GM23338 (cell line): ENCODE measurements around the gene MYO1D. TPM values are rescaled to one million over a fixed set of nuclear protein-coding genes. Genes with fewer than 3 reads are reported as not detected.
"Not testable (repeated sequence)": the region's sequence is repeated elsewhere in the genome, so short reads cannot be mapped to it uniquely, and the experiment has no call there.

ENCODE experiments used
- ATAC-seq: fragments of 200-7000 bp; cut with Tn5 transposase; 3 replicates; pipeline ENCODE4 v1.9.1; 2020
- DNase-seq: peaks from one replicate; pipeline ENCODE4 v3.0.0-alpha.2; 2015; ENCODE audit warnings: low spot score
- H2AFZ ChIP-seq: fragments of 200-600 bp; sonication (generic); 2 replicates; pipeline ENCODE4 v1.8.0; 2016; ENCODE audit warnings: antibody characterized with exemption, mild to moderate bottlenecking, moderate library complexity
- H3F3A ChIP-seq: fragments of 200-600 bp; sonication (generic); replicated peaks from 2 replicates; pipeline ENCODE4 v1.8.0; 2017; ENCODE audit warnings: antibody characterized with exemption, mixed run types, low read depth
- H3K27ac ChIP-seq: fragments of 200-600 bp; sonication (generic); 2 replicates; pipeline ENCODE4 v1.6.1; 2016; ENCODE audit warnings: low read depth
- H3K27me3 ChIP-seq: fragments of 200-600 bp; sonication (generic); 2 replicates; pipeline ENCODE4 v1.8.0; 2016; ENCODE audit warnings: mild to moderate bottlenecking, mixed run types, moderate library complexity; ENCODE audit not compliant: insufficient read depth
- H3K36me3 ChIP-seq: fragments of 200-600 bp; sonication (generic); 2 replicates; pipeline ENCODE4 v1.8.0; 2016; ENCODE audit warnings: mild to moderate bottlenecking; ENCODE audit not compliant: insufficient read depth
- H3K4me1 ChIP-seq: fragments of 200-600 bp; sonication (generic); 2 replicates; pipeline ENCODE4 v1.8.0; 2016; ENCODE audit warnings: mild to moderate bottlenecking, moderate library complexity; ENCODE audit not compliant: insufficient read depth
- H3K4me2 ChIP-seq: fragments of 200-600 bp; sonication (generic); 2 replicates; pipeline ENCODE4 v1.7.1; 2017; ENCODE audit warnings: mixed run types
- H3K4me3 ChIP-seq: fragments of 200-600 bp; sonication (generic); 2 replicates; pipeline ENCODE4 v1.6.1; 2016; ENCODE audit warnings: mixed run types
- H3K79me2 ChIP-seq: fragments of 200-600 bp; sonication (generic); replicated peaks from 2 replicates; pipeline ENCODE4 v1.8.0; 2017; ENCODE audit warnings: mild to moderate bottlenecking; ENCODE audit not compliant: insufficient read depth
- H3K9me2 ChIP-seq: fragments of 200-600 bp; sonication (generic); 2 replicates; pipeline ENCODE4 v1.8.0; 2017; ENCODE audit not compliant: insufficient read depth
- H4K20me1 ChIP-seq: fragments of 200-600 bp; sonication (generic); replicated peaks from 2 replicates; pipeline ENCODE4 v1.8.0; 2017; ENCODE audit warnings: mild to moderate bottlenecking; ENCODE audit not compliant: insufficient read depth
- H3K27ac Mint-ChIP-seq: 2 replicates; pipeline ENCODE4 v1.8.0; 2020; ENCODE audit warnings: inconsistent platforms, mild to moderate bottlenecking, moderate library complexity, mixed read lengths
- H3K27me3 Mint-ChIP-seq: 3 replicates; pipeline ENCODE4 v1.8.0; 2022; ENCODE audit warnings: low read depth, mild to moderate bottlenecking, moderate library complexity, mixed read lengths, inconsistent platforms; ENCODE audit not compliant: insufficient read depth, poor library complexity
- H3K36me3 Mint-ChIP-seq: 3 replicates; pipeline ENCODE4 v1.8.0; 2021; ENCODE audit warnings: low read depth, mild to moderate bottlenecking, inconsistent platforms, moderate library complexity, mixed read lengths
- H3K4me1 Mint-ChIP-seq: 3 replicates; pipeline ENCODE4 v1.8.0; 2020; ENCODE audit warnings: mild to moderate bottlenecking, inconsistent platforms, mixed read lengths
- H3K4me3 Mint-ChIP-seq: 3 replicates; pipeline ENCODE4 v1.8.0; 2021; ENCODE audit warnings: moderate library complexity, mild to moderate bottlenecking, inconsistent platforms, mixed read lengths
- H3K9me3 Mint-ChIP-seq: 3 replicates; pipeline ENCODE4 v1.8.0; 2020; ENCODE audit warnings: moderate library complexity, mild to moderate bottlenecking, inconsistent platforms, mixed read lengths
- CREB1 ChIP-seq: fragments of 250-450 bp; sonication (Bioruptor Pico); IDR thresholded peaks from 2 replicates; pipeline ENCODE4 v1.5.0; 2020; ENCODE audit warnings: low read depth, mild to moderate bottlenecking, moderate library complexity
- ETS1 ChIP-seq: IDR thresholded peaks from 2 replicates; pipeline ENCODE4 v1.6.1; 2016; ENCODE audit warnings: antibody characterized with exemption
- EZH2 ChIP-seq: fragments of 200-600 bp; sonication (generic); IDR thresholded peaks from one replicate; pipeline ENCODE4 v1.8.0; 2017; ENCODE audit warnings: antibody characterized with exemption, mild to moderate bottlenecking, low read depth; ENCODE audit not compliant: unreplicated experiment
- EZH2phosphoT487 ChIP-seq: fragments of 200-600 bp; sonication (generic); IDR thresholded peaks from one replicate; pipeline ENCODE4 v1.8.1; 2018; ENCODE audit warnings: antibody characterized with exemption; ENCODE audit not compliant: unreplicated experiment
- NANOG ChIP-seq: IDR thresholded peaks from 2 replicates; pipeline ENCODE4 v1.6.1; 2016; ENCODE audit warnings: antibody characterized with exemption, borderline replicate concordance
- POLR2AphosphoS5 ChIP-seq: IDR thresholded peaks from 2 replicates; pipeline ENCODE4 v1.6.1; 2016; ENCODE audit warnings: antibody characterized with exemption, low read depth
- ZNF114 ChIP-seq: fragments of 250-450 bp; sonication (Bioruptor Pico); IDR thresholded peaks from 2 replicates; pipeline ENCODE4 v1.5.0; 2020; ENCODE audit warnings: mild to moderate bottlenecking, moderate library complexity
- ZNF462 ChIP-seq: fragments of 250-450 bp; sonication (Bioruptor Pico); IDR thresholded peaks from 2 replicates; pipeline ENCODE4 v1.5.0; 2020; ENCODE audit warnings: mild to moderate bottlenecking, moderate library complexity
- polyA plus RNA-seq: library from polyadenylated mRNA; unstranded; fragments of >200 nt; fragmentation: Nextera tagmentation; extraction: Ambion mirVana; gene quantifications from 2 replicates; pipeline ENCODE4 v1.2.1, GENCODE V29; 2016
- total RNA-seq: library from RNA; depleted of rRNA; stranded (reverse); fragments of >200 nt; shearing (Covaris generic); gene quantifications from 2 replicates; pipeline ENCODE4 v1.2.3, GENCODE V29; 2014

The MYO1D gene
- total and polyA plus RNA-seq, 2 experiments from 2014 or later = 8.6 to 28.6 TPM

GRCh38 chr17:32920293-32920692 lies 43.4 kb upstream of the MYO1D start (continued):
- TF ChIP-seq ZNF114 (CRISPR knock-in tag) = no peak
- no peak for TF ChIP-seq EZH2
- no peak for TF ChIP-seq POLR2AphosphoS5
- TF ChIP-seq NANOG = no peak
- TF ChIP-seq ETS1 = no peak
- TF ChIP-seq CREB1 (CRISPR knock-in tag) = no peak

GRCh38 chr17:32919876-32920275 lies 43.0 kb upstream of the MYO1D start:
- not testable (repeated sequence) for ATAC-seq, H3K79me2 ChIP-seq, H4K20me1 ChIP-seq

GRCh38 chr17:32917842-32918241 lies 40.9 kb upstream of the MYO1D start:
- peak overlapping the region; percentile 81 for H2AFZ ChIP-seq
- no peaks in the 10 kb centered on the region for H3K79me2 ChIP-seq
- H3K4me3 Mint-ChIP-seq = no peak overlapping the region
- TF ChIP-seq EZH2phosphoT487 (no peak), ZNF462 (CRISPR knock-in tag) (peak; percentile 83)
- H3K9me2 ChIP-seq = no peaks in the 10 kb centered on the region
- peaks cover 7% of the 10 kb centered on the region for H3K27me3 Mint-ChIP-seq
- ATAC-seq = peak; percentile 92
- H3K36me3 Mint-ChIP-seq = peaks cover 6% of the 10 kb centered on the region; the same call in 2 of the 3 replicates
- H4K20me1 ChIP-seq = no peaks in the 10 kb centered on the region
- H3K9me3 Mint-ChIP-seq = peaks cover 14% of the 10 kb centered on the region
- H3K27ac Mint-ChIP-seq = no peak overlapping the region; the same call in 1 of the 2 replicates
- H3K4me3 ChIP-seq = no peak overlapping the region
- peaks cover 15% of the 10 kb centered on the region for H3K4me1 Mint-ChIP-seq
- DNase-seq = peak; percentile 55
- H3F3A ChIP-seq = 0 out of 2 replicates have a peak, but pooled peaks cover under 1% of the 10 kb centered on the region
- H3K36me3 ChIP-seq = no peaks in the 10 kb centered on the region
- no peaks in the 10 kb centered on the region for H3K27me3 ChIP-seq
- H3K27ac ChIP-seq = no peak overlapping the region
- H3K4me1 ChIP-seq = peaks cover 14% of the 10 kb centered on the region
- H3K4me2 ChIP-seq = peak overlapping the region; percentile 66

More at GRCh38 chr17:32919876-32920275, 43.0 kb upstream of the MYO1D start:
- H3K4me1 Mint-ChIP-seq = peaks cover 15% of the 10 kb centered on the region
- not testable (repeated sequence) for H3K4me2 ChIP-seq, H3K27ac Mint-ChIP-seq, H3K27me3 Mint-ChIP-seq, H3F3A ChIP-seq, DNase-seq, H3K36me3 ChIP-seq, H3K27ac ChIP-seq, H2AFZ ChIP-seq, H3K9me2 ChIP-seq, H3K4me3 Mint-ChIP-seq, H3K27me3 ChIP-seq, H3K4me3 ChIP-seq, H3K36me3 Mint-ChIP-seq
- H3K4me1 ChIP-seq = peaks cover 14% of the 10 kb centered on the region
- peaks cover 17% of the 10 kb centered on the region for H3K9me3 Mint-ChIP-seq
